ENCODE measurements around the gene BBIP1.
"Not testable (repeated sequence)": the region's sequence is repeated elsewhere in the genome, so short reads cannot be mapped to it uniquely, and the experiment has no call there.

BBIP1 gene

DNA sequence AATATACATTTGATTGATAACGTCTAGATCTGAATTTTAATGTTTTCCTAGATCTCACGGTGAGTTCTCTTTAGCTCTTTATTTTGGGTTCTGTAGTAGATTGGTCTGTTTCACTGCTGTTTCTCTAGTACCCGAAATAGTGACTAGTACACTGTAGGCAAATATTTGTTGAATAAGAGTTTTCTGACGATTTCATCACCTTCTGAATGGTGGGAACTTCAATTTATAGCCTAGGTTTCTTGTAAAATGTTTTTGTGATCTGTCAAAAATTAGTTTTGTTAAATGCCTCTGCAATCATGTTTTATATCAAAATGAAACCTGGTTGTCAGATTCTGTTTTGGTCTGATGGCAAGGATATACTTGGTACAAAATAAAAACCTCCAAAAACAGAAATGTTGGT is 37.1 kb downstream of the BBIP1 start:
- H3K27ac Mint-ChIP-seq, result peak overlapping the region; percentile 69
- peak overlapping the region; percentile 38 for H3K4me3 Mint-ChIP-seq
- no peak for DNase-seq
- peaks cover 47% of the 10 kb centered on the region for H3K36me3 Mint-ChIP-seq (ENCODE audit: low read depth)
- H3K4me1 Mint-ChIP-seq (ENCODE audit: low read depth), result peaks cover 80% of the 10 kb centered on the region
- H3K27me3 Mint-ChIP-seq, result no peaks in the 10 kb centered on the region
- H3K9me3 Mint-ChIP-seq, result no peaks in the 10 kb centered on the region

DNA sequence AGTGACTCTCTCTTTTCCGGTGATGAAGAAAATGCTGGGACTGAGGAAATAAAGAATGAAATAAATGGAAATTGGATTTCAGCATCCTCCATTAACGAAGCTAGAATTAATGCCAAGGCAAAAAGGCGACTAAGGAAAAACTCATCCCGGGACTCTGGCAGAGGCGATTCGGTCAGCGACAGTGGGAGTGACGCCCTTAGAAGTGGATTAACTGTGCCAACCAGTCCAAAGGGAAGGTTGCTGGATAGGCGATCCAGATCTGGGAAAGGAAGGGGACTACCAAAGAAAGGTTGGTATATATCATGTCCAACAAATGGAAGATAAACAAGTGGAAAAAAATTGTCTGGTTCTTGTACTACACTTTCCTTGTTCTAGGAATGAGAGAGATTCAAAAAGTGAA is 37.7 kb downstream of the BBIP1 start:
- peaks cover 47% of the 10 kb centered on the region for H3K36me3 Mint-ChIP-seq (ENCODE audit: low read depth)
- no peak for DNase-seq
- peak overlapping the region; percentile 60 for H3K27ac Mint-ChIP-seq
- H3K27me3 Mint-ChIP-seq, result no peaks in the 10 kb centered on the region
- H3K9me3 Mint-ChIP-seq, result no peaks in the 10 kb centered on the region
- H3K4me3 Mint-ChIP-seq, result no peak overlapping the region
- peaks cover 81% of the 10 kb centered on the region for H3K4me1 Mint-ChIP-seq (ENCODE audit: low read depth)

DNA sequence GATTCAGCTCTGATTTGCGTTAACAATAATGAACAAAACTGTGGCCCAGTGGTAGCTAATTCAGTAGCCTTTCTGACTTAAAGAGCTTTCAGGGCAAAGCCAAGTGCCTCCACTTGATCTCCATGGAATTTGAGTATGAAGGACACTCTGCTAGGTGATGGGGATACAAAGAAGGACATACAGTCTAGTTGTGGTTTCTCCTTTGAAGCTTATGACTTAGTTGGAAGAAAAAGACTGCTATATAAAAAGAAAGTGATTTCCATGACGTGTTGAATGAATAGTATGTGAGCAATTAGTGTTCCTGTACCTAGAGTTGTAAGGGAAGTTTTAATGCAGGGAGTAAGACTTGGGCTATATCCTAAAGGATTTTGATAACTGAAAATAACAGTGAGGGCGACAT is 39.0 kb downstream of the BBIP1 start:
- Mint-ChIP-seq H3K36me3 (ENCODE audit: low read depth) (peaks cover 40% of the 10 kb centered on the region), H3K4me1 (ENCODE audit: low read depth) (peaks cover 84% of the 10 kb centered on the region), H3K27me3 (no peaks in the 10 kb centered on the region), H3K4me3 (peak overlapping the region; percentile 6), H3K27ac (peak overlapping the region; percentile 82), H3K9me3 (no peaks in the 10 kb centered on the region)
- no peak for DNase-seq

DNA sequence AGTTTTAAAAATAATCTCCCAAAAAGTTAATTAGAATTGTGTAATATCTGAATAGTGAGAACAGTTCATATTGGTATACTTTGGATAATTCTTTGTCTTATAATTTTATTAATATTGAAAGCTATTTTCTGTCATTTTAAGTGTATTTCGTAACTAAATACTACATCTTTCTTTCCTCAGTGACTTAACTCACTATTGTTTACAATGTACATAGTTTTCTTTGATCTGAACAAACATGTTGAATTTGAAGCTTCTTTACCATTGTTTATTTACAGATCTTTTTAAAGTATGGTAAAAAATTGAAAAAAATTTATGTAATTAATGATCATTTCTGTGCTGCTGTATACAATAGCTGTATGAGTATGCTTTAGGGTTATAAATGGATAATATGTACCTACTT is 42.2 kb downstream of the BBIP1 start:
- Mint-ChIP-seq H3K27ac (no peak overlapping the region), H3K36me3 (ENCODE audit: low read depth) (peaks cover 23% of the 10 kb centered on the region), H3K4me1 (ENCODE audit: low read depth) (peaks cover 66% of the 10 kb centered on the region), H3K27me3 (no peaks in the 10 kb centered on the region), H3K9me3 (no peaks in the 10 kb centered on the region), H3K4me3 (no peak overlapping the region)
- DNase-seq, result no peak

DNA sequence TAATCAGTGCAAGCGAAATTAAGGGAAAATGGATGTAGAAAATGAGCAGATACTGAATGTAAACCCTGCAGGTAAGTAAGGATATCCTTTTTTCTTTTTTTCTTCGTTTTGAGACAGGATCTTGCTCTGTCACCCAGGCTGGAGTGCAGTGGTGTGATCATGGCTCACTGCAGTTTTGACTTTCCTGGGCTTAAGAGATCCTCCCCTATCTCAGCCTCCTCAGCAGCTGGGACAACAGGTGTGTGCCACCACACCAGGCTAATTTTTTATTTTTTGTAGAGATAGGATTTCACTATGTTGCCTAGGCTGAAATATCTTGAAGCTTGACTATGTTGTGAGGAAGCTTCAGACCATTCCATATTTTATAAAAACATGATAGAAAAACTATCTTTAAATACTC is 43.0 kb downstream of the BBIP1 start:
- Mint-ChIP-seq H3K4me1 (ENCODE audit: low read depth) (peaks cover 65% of the 10 kb centered on the region), H3K4me3 (peak overlapping the region; percentile 33), H3K27ac (peak overlapping the region; percentile 73)

DNA sequence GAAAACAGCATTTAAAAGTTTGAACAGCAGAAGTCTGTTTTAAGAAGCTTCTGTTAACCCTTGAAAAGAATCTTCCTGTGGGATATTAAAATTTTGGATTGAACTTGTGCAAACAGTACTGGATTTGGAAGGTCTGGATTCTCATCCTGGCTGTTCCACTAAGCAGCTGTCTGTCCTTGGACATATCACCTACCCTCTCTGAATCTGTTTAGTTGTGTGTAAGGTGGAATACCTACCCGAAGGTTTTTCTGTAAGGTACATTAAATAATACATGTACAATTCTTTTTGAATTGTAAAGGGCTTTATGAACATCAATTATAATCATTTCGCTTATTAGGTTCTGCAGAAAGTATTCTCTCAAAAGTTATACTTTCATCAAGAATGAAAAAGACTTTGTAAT is 45.0 kb downstream of the BBIP1 start:
- peak overlapping the region; percentile 89 for H3K4me3 Mint-ChIP-seq
- no peaks in the 10 kb centered on the region for H3K27me3 Mint-ChIP-seq
- DNase-seq, result no peak
- H3K4me1 Mint-ChIP-seq (ENCODE audit: low read depth), result peaks cover 66% of the 10 kb centered on the region
- H3K36me3 Mint-ChIP-seq (ENCODE audit: low read depth), result peaks cover 23% of the 10 kb centered on the region
- peak overlapping the region; percentile 90 for H3K27ac Mint-ChIP-seq
- H3K9me3 Mint-ChIP-seq, result no peaks in the 10 kb centered on the region

More for the DNA sequence above, 43.0 kb downstream of the BBIP1 start:
- no peak for DNase-seq
- H3K27me3 Mint-ChIP-seq, result no peaks in the 10 kb centered on the region
- no peaks in the 10 kb centered on the region for H3K9me3 Mint-ChIP-seq
- H3K36me3 Mint-ChIP-seq (ENCODE audit: low read depth), result peaks cover 23% of the 10 kb centered on the region

DNA sequence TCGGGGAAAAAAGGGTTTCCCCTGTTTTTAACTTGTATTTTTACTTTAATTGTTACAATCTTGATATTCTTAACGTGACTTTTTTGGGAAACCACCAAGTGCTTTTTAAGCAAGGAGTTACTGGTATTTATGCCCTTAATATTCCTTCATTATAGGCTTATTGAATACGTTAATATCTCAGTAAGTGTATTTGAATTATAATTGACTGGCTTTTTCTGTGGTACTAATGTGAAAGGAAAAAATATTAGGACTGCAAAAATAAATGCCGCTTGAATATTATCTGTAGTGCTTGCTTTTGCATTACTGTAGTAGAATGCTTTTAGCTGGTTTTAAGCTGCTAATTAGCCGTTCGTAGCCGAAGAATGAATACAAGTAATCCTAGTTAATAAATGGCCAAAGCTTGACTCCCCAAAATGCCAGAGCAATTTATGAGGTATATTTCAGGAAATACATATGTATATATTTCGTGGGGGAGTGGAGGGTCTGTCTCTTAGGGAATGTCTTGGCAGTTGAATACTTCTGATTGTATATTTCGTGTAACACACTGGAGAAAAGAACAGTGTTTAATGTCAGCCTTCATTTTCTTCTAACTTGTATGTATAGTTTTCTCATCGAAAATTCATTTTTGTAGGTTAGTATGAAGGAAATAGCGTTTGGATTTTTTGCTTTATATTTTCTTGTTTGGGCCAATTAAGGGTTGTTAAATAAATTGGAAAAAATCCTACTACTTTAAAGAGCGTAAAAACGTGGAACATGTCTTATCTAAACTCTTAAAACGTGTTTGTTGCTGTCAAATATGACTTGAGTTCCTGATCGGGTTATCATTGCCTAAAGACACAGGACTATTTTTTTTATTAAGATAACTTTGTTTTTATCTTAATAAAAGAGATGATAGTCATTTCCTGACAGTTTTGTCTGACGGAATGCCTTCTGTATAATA is 45.7 kb downstream of the BBIP1 start:
- H3K4me3 Mint-ChIP-seq, result peak overlapping the region; percentile 89
- no peaks in the 10 kb centered on the region for H3K9me3 Mint-ChIP-seq
- DNase-seq, result no peak
- H3K4me1 Mint-ChIP-seq (ENCODE audit: low read depth), result peaks cover 66% of the 10 kb centered on the region
- no peaks in the 10 kb centered on the region for H3K27me3 Mint-ChIP-seq
- H3K36me3 Mint-ChIP-seq (ENCODE audit: low read depth), result peaks cover 22% of the 10 kb centered on the region
- H3K27ac Mint-ChIP-seq, result peak overlapping the region; percentile 96

DNA sequence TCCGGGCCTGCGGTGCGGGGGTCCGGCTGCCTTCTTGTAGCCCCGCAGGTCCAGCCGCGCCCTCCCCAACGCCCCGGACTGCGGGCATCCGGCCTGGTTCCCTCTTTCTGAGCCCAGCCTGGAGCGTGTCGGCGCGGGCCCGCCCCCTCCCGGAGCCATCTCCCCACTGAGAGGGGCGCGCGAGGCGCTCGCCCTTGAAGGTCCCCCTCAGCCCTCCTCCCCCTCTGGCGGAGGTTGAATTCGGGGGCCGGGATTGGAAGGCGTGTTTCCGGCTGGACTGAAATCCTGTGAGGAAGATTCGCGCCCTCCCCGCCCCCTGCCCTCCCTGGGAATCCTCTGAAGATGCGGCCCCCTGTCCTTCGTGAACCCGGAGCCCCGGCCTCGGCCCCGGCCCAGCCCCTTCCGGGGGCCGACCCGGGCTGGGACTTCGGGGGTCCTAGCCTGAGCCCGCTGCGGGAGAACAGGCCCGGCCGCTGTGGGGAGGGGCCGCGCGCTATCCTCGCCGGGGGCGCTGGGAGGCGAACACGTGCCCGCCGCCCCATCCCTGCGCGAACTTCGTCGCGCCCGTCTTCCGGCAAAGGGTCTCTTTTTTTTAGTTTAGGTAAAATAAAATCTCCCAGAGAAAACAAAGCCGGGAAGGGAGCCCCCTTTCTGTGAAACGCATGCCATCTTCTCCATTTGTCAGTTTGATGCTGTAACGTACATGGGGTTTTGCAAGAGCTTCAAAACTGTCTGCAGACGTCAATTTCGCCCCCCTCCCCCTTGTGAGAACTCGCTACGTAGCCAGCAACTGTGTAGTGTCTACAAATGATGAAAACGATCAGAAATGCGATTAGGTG is 46.6 kb downstream of the BBIP1 start:
- H3K27me3 Mint-ChIP-seq, result no peaks in the 10 kb centered on the region
- peak overlapping the region; percentile 97 for H3K27ac Mint-ChIP-seq
- peaks cover 13% of the 10 kb centered on the region for H3K36me3 Mint-ChIP-seq (ENCODE audit: low read depth)
- peak; percentile 82 for DNase-seq
- H3K4me1 Mint-ChIP-seq (ENCODE audit: low read depth), result peaks cover 66% of the 10 kb centered on the region
- H3K9me3 Mint-ChIP-seq, result no peaks in the 10 kb centered on the region
- H3K4me3 Mint-ChIP-seq, result peak overlapping the region; percentile 89

DNA sequence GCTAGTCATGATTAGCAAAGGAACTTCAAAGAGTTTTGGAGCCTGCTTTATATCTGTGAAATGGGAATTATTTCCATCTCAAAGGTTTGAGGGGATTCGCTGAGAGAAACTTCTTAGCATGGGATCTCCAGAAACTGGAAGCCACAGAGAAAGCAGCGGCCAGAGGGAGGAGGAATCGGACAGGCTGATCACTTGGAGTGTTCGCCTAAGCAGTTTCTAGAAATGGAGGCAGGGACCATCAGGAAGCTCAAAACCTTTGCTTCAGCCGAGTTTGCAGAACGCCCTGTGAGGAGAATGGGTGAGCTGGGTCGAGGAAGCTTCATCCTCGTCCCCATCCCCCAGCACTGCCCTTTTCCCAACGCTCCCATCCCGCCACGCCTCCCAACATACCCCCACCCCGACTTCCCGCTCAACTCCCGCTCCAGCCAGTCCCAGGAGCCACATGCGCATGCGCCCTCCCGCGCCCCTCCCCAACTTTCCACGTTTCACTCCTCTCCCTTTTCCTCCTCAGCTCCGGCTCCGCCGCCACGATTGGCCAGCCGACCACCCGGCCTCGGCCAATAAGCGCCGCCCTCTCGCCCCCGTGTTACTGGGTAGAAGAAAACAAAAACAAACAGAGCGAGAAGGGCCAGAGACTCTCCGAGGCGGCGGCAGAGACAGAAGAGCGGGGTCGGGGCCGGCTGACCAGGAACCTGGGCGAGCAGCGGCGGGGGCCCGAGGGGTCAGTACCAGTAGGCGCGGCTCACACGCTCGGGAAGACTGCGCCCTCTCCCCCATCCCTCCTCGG is 47.5 kb downstream of the BBIP1 start, which contains the start of gene PDCD4:
TSS of gene PDCD4 (plus strand) at position 631 of the 787 bp plus-strand sequence. CDS start 4,100 bp downstream, outside the sequence.
- H3K36me3 Mint-ChIP-seq (ENCODE audit: low read depth), result peaks cover 13% of the 10 kb centered on the region
- H3K4me1 Mint-ChIP-seq (ENCODE audit: low read depth), result peaks cover 69% of the 10 kb centered on the region
- H3K9me3 Mint-ChIP-seq, result no peaks in the 10 kb centered on the region
- H3K27ac Mint-ChIP-seq, result peak within 1 kb of the TSS; percentile 97
- DNase-seq, result peak; percentile 95
- H3K4me3 Mint-ChIP-seq, result peak within 1 kb of the TSS; percentile 89
- H3K27me3 Mint-ChIP-seq, result no peaks in the 10 kb centered on the region

DNA sequence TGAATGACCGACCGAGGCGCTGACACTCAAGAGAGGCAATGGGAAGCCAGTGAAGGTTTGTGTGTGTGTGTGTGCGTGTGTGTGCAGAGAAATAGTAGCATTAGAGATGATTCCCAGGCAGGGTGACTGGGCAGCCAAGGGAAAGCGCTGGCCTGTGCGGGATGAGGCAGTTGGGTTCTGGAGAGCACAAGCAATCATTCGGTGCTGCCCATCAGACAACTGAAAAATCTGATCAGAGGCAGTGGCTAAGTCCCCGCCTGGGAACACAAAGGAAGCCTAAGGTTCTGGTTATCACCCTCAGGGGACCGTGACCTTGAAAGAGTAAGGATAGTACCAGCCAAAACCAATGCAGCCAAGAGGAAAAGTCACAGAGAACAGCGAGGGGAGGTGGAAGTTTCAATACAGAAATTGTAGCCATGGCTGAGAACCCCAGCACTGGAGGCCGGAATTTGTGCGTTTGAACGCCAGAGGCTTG is 48.1 kb downstream of the BBIP1 start:
- Mint-ChIP-seq H3K36me3 (ENCODE audit: low read depth) (peaks cover 13% of the 10 kb centered on the region), H3K27me3 (no peaks in the 10 kb centered on the region), H3K4me1 (ENCODE audit: low read depth) (peaks cover 70% of the 10 kb centered on the region), H3K9me3 (no peaks in the 10 kb centered on the region), H3K27ac (peak overlapping the region; percentile 97), H3K4me3 (peak overlapping the region; percentile 89)
- DNase-seq, result no peak

DNA sequence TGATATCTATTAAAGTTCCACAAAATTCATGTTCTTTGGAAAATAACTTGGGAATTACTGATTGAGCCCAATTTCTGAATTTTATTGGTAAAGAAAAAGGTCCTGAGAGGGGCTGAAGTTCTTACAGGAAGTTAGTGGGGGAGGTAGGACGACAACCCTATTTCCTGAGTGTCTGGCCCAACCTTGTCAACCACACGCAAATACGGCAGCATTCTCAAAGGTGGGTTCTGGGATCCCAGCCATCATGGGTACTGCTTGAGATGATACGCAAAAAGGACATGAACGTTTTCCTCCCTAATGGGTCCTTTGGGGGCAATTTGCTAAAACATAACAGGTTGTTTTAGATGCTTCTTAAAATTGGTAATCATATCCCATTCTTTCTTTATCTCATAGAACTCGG is 50.0 kb downstream of the BBIP1 start:
- peak overlapping the region; percentile 63 for H3K4me3 Mint-ChIP-seq
- no peaks in the 10 kb centered on the region for H3K27me3 Mint-ChIP-seq
- H3K4me1 Mint-ChIP-seq (ENCODE audit: low read depth), result peaks cover 78% of the 10 kb centered on the region
- peaks cover 13% of the 10 kb centered on the region for H3K36me3 Mint-ChIP-seq (ENCODE audit: low read depth)
- H3K9me3 Mint-ChIP-seq, result no peaks in the 10 kb centered on the region
- peak overlapping the region; percentile 97 for H3K27ac Mint-ChIP-seq
- DNase-seq, result no peak

DNA sequence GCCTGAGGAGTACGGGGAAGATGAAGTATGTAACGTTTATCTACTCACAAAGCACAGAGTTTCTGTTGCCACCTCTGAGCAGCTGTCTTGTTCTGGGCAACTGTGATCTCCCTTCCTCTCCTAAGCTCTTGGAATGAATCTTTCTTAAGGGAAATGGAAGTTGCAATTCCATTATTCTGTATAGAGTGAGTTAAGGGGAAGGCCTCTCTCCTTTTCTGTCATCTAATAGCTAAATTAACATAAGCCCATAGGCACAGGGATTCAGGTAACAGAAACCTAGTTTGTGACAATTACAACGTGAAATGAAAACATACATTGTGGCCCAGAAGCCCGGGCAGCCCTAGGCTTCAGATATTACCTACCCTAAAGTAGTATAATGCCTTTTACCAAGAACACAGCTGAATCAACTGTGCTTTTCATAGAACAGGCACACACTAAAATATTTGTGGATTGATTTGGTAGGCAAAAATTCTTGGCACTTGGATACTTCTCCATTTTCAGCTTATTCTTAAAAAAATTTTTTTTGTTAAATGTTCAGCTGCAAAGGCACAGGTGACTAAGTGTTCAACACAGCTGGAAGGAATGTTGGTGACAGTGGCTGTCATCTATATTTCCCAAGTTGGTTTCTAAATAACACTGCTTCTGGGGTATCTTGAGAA is 51.0 kb downstream of the BBIP1 start:
- Mint-ChIP-seq H3K4me1 (ENCODE audit: low read depth) (peaks cover 87% of the 10 kb centered on the region), H3K27ac (peak overlapping the region; percentile 97), H3K9me3 (no peaks in the 10 kb centered on the region), H3K4me3 (no peak overlapping the region), H3K27me3 (no peaks in the 10 kb centered on the region), H3K36me3 (ENCODE audit: low read depth) (peaks cover 9% of the 10 kb centered on the region)
- DNase-seq, result no peak

DNA sequence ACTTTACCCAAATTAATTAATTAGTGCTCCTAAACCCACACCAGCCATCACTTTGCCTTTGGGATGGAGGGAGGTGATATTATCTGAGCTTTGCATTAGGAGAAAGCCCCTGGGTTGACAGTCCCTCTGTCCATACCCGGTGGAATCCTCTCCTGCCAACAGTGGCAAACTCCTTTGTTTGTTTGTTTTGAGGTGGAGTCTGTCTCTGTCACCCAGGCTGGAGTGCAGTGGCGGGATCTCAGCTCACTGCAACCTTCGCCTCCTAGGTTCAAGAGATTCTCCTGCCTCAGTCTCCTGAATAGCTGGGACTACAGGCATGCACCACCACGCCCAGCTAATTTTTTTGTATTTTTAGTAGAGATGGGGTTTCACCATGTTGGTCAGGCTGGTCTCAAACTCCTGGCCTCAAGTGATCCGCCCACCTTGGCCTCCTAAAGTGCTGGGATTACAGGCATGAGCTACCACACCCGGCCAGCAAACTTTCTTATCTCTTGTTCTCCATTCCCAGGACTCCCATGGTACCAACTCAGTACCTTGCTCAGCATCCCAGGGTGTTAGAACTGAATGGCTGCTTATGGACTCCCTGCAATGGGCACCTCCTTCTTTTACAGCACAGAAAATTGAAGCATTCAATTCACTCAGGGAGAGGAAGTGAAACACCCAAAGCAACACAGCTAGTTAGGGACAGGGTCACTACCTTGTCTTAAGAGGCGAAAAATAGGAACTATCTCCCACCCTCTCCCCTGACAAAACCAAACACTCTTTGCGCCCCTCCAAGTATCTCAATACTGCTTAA is 51.8 kb downstream of the BBIP1 start:
- H3K9me3 Mint-ChIP-seq; DNase-seq; H3K36me3 Mint-ChIP-seq (ENCODE audit: low read depth); H3K27me3 Mint-ChIP-seq; H3K4me3 Mint-ChIP-seq: not testable (repeated sequence)
- peaks cover 94% of the 10 kb centered on the region for H3K4me1 Mint-ChIP-seq (ENCODE audit: low read depth)
- H3K27ac Mint-ChIP-seq, result peak overlapping the region; percentile 97
